Kidney tubule cell (primary cell): ENCODE measurements around the gene PCNX2.
A peak's percentile ranks its signal among the peaks of the same experiment; 100 is the strongest.

ENCODE experiments used
- DNase-seq: peaks from one replicate; pipeline ENCODE4 v3.0.0-alpha.2; 2018; ENCODE audit warnings: low spot score

The PCNX2 gene

DNA sequence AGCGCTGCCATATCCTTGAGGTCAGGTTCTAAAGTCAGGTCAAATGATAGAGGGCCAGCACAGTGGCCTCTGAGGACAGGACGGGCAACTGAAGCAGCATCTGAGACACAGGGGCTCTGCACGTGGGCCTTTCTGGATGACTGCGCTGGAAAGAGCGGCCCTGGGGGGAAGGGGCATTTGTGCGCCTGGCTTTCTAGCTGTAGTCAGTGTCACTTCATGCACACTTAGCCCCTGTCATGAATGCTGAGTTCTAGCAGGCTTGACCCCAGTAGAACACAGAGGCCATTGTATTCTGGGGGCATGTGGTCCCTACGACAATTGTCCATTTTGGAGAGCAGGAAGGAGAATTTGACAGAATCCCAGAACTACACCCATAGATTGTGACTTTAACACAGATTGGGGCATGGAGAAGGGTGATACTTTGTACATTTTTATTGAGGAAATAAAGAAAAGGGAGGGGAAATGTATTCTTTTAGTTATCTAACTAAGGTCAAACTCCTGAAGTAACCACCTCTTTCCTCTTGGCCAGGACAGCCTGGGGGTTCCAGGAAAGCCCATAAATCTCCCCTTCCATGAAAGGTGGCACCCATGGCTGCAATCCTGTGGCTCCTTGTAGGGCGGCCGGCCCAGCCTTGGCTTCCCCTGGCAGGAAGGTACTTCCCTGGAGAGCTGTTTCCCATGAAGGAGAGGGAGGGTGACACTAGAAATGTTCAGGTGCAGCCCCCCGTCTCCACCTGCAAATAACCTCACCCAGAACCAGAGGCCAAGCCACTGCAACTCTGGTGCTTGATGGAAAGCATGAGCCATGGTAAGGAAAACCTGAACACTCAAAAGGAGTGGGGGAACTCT lies 310.7 kb downstream of the PCNX2 start:
- no peak for DNase-seq

DNA sequence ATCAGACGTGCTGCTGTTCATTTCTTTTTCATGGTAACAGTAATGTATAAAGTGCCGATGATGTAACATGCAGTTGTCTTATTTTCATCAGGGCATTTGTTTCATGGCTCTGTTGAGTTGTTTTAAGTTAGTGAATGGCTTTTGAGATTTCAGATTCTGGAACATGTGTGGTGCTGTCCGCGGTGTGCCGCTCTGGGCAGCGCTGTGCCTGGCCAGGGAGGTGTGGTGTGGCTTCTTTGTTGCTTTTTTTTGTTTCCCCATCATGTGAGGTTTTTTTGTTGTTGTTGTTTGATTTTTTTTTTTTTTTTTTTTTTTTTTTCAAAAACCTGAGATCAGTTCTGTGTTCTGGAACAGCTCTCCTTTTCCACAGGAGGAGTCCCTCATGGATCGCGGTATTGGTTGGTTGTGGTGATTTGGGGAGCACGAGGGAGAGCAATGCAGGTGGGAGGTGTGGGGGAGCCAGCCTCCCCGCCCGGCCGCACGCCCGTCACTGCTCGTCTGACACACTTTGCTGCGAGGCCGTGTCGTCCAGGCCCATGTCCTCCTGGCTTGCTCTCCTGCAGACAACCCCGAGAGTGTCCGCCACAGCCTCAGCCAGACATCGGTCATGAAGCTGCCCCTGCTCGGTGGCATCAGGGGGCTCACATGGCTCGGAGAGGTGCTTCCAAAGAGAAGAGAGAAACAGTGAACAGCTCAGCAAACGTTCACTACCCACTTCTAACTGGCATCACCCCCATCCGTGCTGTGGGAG lies 311.5 kb downstream of the PCNX2 start:
- DNase-seq = no peak

GRCh38 chr1:232983375-232983774 lies 312.1 kb downstream of the PCNX2 start:
- no peak for DNase-seq

DNA sequence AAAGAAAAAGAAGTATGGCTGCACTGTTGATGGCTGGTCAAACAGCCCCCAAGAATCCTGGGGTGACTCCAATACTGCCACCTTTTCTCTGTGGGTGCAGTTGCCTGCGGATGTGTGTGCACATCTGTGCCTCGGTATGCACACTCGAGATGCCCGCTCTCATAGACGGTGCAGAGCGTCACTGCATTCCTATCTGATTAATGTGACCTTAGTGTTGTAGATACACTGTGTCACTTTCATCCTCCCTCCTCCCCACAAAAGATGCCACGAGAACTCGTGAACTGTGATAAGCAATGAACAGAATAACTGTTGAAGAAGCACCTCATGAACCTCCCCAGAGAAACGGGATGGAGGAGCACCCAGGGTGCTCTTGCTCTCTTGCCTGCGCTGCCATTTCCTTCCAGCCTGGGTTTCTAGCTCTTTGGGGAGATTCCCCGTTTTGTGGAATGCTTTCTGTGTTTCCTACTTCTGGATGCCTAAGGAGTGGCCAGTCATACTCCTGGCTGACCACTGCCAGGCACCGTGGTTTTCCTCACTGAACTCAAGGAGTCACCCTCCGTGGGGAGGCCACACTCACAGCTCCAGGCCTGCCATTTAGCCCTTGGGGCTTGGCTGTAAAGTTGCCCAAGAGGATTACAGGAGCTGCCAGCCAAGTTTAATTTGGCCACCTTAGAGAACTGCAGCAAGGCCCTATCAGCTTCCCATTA lies 313.1 kb downstream of the PCNX2 start:
- DNase-seq = peak; percentile 76

DNA sequence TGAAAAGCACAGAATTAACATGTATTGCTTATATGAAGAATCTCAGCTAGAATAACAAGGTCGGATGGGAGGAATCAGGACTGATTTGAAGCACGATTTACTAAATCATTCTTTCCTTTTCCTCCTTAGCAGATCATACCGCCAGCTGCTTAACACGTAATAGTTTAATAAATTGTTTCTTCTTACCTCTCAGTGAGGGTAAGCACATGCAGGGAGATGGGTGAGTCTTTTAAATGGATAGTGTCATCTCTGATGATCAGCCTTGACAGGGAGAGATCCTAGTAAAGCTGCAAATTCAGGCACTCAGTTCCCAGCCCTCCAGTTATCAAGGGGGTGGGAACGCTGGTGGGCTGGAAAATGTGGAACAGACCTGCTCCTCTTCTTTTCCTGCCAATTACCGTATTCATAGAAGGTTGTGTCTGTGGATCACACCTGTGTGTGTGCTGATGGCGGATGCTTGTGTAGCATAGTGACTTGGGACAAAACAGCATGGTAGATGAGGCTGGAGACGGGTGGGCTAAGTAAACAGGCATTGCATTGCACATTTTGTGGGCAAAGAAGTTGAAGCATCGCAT lies 314.5 kb downstream of the PCNX2 start:
- no peak for DNase-seq

- DNase-seq = no peak
Observed at GRCh38 chr1:232980355-232980978, 315.1 kb downstream of the PCNX2 start.

GRCh38 chr1:232979558-232979957 lies 316.0 kb downstream of the PCNX2 start:
- no peak for DNase-seq

DNA sequence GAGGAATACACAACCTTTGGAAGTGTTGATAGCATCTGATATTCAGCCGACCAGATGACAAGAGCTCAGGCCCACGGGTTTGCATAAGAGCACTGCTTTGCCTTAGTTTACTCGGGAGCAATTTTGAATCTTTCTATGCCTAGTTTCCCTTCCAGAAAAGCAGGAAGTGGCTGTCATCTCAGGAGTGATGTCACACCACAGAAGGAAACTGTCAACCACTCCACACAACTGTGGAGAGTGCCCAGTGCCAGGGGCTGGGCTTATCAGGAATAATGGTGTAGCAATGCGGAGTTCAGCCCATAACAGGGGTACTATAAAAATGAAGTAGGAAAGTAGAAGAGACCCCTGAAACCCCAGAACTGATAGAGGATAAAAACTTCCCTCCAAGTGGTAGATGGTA lies 316.7 kb downstream of the PCNX2 start:
- DNase-seq = no peak

DNA sequence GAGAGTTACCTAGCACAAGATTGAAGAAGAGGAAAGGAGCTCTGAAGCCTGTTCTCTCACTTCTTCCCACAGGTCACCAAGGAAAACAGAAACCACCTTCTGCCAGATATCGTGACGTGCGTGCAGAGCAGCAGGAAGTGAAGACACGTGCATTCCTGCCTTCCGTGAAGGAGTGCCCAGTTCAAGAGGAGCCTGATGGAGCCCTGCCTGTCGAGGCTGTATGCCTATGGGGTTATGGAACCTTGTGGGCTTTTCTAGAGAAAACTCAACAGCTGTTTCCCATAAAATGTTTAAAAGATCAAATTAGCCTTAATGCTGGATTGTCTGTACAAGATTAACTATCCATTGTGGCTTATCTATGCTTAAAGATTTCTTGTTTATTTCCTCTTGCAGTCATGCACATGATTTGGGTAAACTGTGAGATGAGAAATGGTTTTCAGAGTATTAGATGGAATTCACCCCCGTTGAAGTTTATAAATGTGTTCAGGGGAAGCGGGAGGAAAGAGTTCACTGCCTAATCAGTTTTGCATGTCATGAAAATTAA lies 317.4 kb downstream of the PCNX2 start:
- no peak for DNase-seq

DNA sequence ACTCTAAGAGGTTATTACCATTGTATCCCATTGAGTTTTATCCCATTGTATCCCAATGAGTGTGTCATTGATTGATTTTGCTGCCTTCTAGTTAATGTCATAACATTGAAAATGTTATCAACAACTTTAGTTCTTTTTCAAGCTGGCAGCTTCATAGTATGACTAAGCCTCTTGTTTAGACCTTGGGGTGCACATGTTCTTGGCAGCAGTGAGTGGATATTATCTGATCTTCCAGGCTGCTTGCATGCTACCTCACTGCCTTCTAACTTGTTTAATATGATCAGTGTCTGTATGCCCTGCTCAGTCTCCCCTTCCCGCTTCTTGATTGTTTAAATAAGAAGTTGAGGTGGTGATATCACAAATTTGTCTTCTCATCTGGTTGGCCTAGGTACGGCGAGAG lies 320.6 kb downstream of the PCNX2 start:
- no peak for DNase-seq

GRCh38 chr1:232973652-232974611 lies 321.6 kb downstream of the PCNX2 start:
- DNase-seq = no peak

- no peak for DNase-seq
Observed at GRCh38 chr1:232970508-232970907, 325.0 kb downstream of the PCNX2 start.

GRCh38 chr1:232969799-232970198 lies 325.7 kb downstream of the PCNX2 start:
- DNase-seq = no peak

- DNase-seq = peak; percentile 73
Observed at GRCh38 chr1:232968965-232969364, 326.6 kb downstream of the PCNX2 start.

GRCh38 chr1:232968391-232968790 lies 327.1 kb downstream of the PCNX2 start:
- no peak for DNase-seq

- DNase-seq = no peak
Observed at GRCh38 chr1:232966663-232967062, 328.9 kb downstream of the PCNX2 start.

GRCh38 chr1:232965912-232966217 lies 329.7 kb downstream of the PCNX2 start:
- DNase-seq = no peak

- DNase-seq = no peak
Observed at GRCh38 chr1:232965124-232965911, 330.2 kb downstream of the PCNX2 start.

DNA sequence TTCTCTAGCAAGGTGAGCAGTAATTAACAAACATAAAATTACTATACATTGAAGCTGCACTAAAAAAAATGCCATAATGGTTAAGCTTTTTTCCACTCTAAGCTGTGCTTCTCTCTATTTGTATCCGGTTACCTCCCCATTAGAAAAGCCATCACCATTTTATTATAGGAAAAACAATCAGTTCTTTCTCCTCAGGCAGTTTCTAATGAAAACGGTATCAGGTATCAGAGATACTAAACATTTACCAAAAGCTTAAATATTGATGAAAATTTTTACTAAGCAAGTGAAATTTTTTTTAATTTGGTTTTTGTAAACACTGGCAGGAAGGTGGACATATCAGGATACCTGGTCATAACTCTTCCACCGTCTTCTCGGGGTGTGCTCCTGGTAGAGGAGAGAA lies 330.9 kb downstream of the PCNX2 start:
- no peak for DNase-seq
